ENCODE measurements around the gene GRAP. TPM values are rescaled to one million over a fixed set of nuclear protein-coding genes. Genes with fewer than 3 reads are reported as not detected.
"Not testable (repeated sequence)": the region's sequence is repeated elsewhere in the genome, so short reads cannot be mapped to it uniquely, and the experiment has no call there.

GRAP gene
- total and polyA plus RNA-seq, 10 donors, result 36.2 to 114 (median 47.4) TPM

GRCh38 chr17:19041871-19042270 lies 4.9 kb downstream of the GRAP start:
- H3K4me3 ChIP-seq; H3K4me1 ChIP-seq; H3K9me3 ChIP-seq; intact Hi-C loops (cut with DNase I; ENCODE audit: low total_unique reads); H3K36me3 ChIP-seq; H3K27me3 ChIP-seq (replicated peaks in 1 of 7): not testable (repeated sequence)
- peak; percentile 34 for DNase-seq
- peak overlapping the region in 1 of 8 donors; percentile 69 for H3K27ac ChIP-seq
- WGBS, 5 donors, result 67 to 83% (median 69%) methylated on average over 2 to 3 of the region's 10 CpGs; no CpG with 5 or more reads in 2 of the 5 donors

- no CpG with 5 or more reads among the region's 9 CpGs for WGBS, 5 donors
- H3K36me3 ChIP-seq; intact Hi-C loops (cut with DNase I; ENCODE audit: low total_unique reads): not testable (repeated sequence)
These were observed 6.4 kb downstream of the GRAP start for GRCh38 chr17:19040350-19040749.

GRCh38 chr17:19038730-19039129 lies 8.0 kb downstream of the GRAP start:
- H3K36me3 ChIP-seq; H3K4me1 ChIP-seq; H3K27me3 ChIP-seq (replicated peaks in 1 of 7); DNase-seq; H3K4me3 ChIP-seq; H3K27ac ChIP-seq; H3K9me3 ChIP-seq; intact Hi-C loops (cut with DNase I; ENCODE audit: low total_unique reads): not testable (repeated sequence)
- WGBS, 5 donors, result no CpG with 5 or more reads among the region's 12 CpGs

More at GRCh38 chr17:19040350-19040749, 6.4 kb downstream of the GRAP start:
- not testable (repeated sequence) for H3K4me3 ChIP-seq; H3K9me3 ChIP-seq; DNase-seq; H3K27ac ChIP-seq; H3K27me3 ChIP-seq (replicated peaks in 1 of 7); H3K4me1 ChIP-seq

GRCh38 chr17:19038007-19038406 lies 8.8 kb downstream of the GRAP start:
- H3K36me3 ChIP-seq; H3K27me3 ChIP-seq (replicated peaks in 1 of 7); H3K4me1 ChIP-seq; H3K27ac ChIP-seq; H3K4me3 ChIP-seq; DNase-seq; H3K9me3 ChIP-seq; intact Hi-C loops (cut with DNase I; ENCODE audit: low total_unique reads): not testable (repeated sequence)
- WGBS, 5 donors, result no CpG with 5 or more reads among the region's 17 CpGs

- DNase-seq; H3K27ac ChIP-seq; H3K9me3 ChIP-seq; intact Hi-C loops (cut with DNase I; ENCODE audit: low total_unique reads); H3K27me3 ChIP-seq (replicated peaks in 1 of 7); H3K4me1 ChIP-seq; H3K36me3 ChIP-seq; H3K4me3 ChIP-seq: not testable (repeated sequence)
- WGBS, 5 donors, result no CpG with 5 or more reads among the region's 6 CpGs
These were observed 9.2 kb downstream of the GRAP start for GRCh38 chr17:19037547-19037946.

GRCh38 chr17:19036186-19036585 lies 10.6 kb downstream of the GRAP start:
- H3K36me3 ChIP-seq; H3K4me1 ChIP-seq; intact Hi-C loops (cut with DNase I; ENCODE audit: low total_unique reads); H3K27ac ChIP-seq; DNase-seq; H3K27me3 ChIP-seq (replicated peaks in 1 of 7); H3K4me3 ChIP-seq; H3K9me3 ChIP-seq: not testable (repeated sequence)
- no CpG with 5 or more reads among the region's 6 CpGs for WGBS, 5 donors

- H3K4me1 ChIP-seq; intact Hi-C loops (cut with DNase I; ENCODE audit: low total_unique reads); H3K27ac ChIP-seq; H3K36me3 ChIP-seq; H3K9me3 ChIP-seq; H3K4me3 ChIP-seq; H3K27me3 ChIP-seq (replicated peaks in 1 of 7); DNase-seq: not testable (repeated sequence)
- 60% methylated on average over 1 of the region's 24 CpGs; no CpG with 5 or more reads in 4 of the 5 donors for WGBS, 5 donors
These were observed 14.3 kb downstream of the GRAP start for GRCh38 chr17:19032377-19032988.

GRCh38 chr17:19031729-19032128 lies 15.0 kb downstream of the GRAP start:
- H3K27me3 ChIP-seq (replicated peaks in 1 of 7); H3K4me1 ChIP-seq; H3K9me3 ChIP-seq; H3K4me3 ChIP-seq; H3K36me3 ChIP-seq; intact Hi-C loops (cut with DNase I; ENCODE audit: low total_unique reads); H3K27ac ChIP-seq: not testable (repeated sequence)
- peak; percentile 78 for DNase-seq
- WGBS, 5 donors, result no CpG with 5 or more reads among the region's 4 CpGs
- TF ChIP-seq CTCF (IDR thresholded peaks at IDR 0.05 in 8 of 11, conservative IDR thresholded peaks at IDR 0.05 in 3 of 11), result peak in 6 of 11 experiments; percentile 17 to 51 (median 40)

GRCh38 chr17:19030771-19031449 lies 15.8 kb downstream of the GRAP start:
- H3K36me3 ChIP-seq; H3K9me3 ChIP-seq; DNase-seq; H3K4me1 ChIP-seq; intact Hi-C loops (cut with DNase I; ENCODE audit: low total_unique reads); H3K27me3 ChIP-seq (replicated peaks in 1 of 7); H3K4me3 ChIP-seq; H3K27ac ChIP-seq: not testable (repeated sequence)
- WGBS, 5 donors, result 78 to 100% (median 88%) methylated on average over 1 to 2 of the region's 5 CpGs; no CpG with 5 or more reads in 2 of the 5 donors

- H3K4me1 ChIP-seq; DNase-seq; H3K27ac ChIP-seq; H3K4me3 ChIP-seq; H3K36me3 ChIP-seq; H3K9me3 ChIP-seq; intact Hi-C loops (cut with DNase I; ENCODE audit: low total_unique reads); H3K27me3 ChIP-seq (replicated peaks in 1 of 7): not testable (repeated sequence)
- WGBS, 5 donors, result 86 to 100% methylated on average over 1 to 2 of the region's 5 CpGs; no CpG with 5 or more reads in 3 of the 5 donors
These were observed 17.0 kb downstream of the GRAP start for GRCh38 chr17:19029740-19030139.
